Thyroid gland (tissue), 4 donors: Measurements from ENCODE around the gene GPHB5. TPM values are rescaled to one million over a fixed set of nuclear protein-coding genes. Genes with fewer than 3 reads are reported as not detected.

Source experiments
- DNase-seq, 2 donors: peaks; one replicate each; pipeline ENCODE4 v3.0.0-alpha.2; 2019
- H3K27ac ChIP-seq, 3 donors: fragments of 200-600 bp; sonication (generic); 1 replicate in 2 of 3; 2 replicates in 1 of 3; pipeline ENCODE4 v1.5.1; 2016 to 2019; ENCODE audit warnings: mild to moderate bottlenecking in 1 of 3, moderate library complexity in 1 of 3
- H3K27me3 ChIP-seq: fragments of 200-600 bp; sonication (generic); one replicate; pipeline ENCODE4 v1.5.1; 2019
- H3K36me3 ChIP-seq, 2 donors: fragments of 200-600 bp; sonication (generic); one replicate each; pipeline ENCODE4 v1.5.1; 2016 to 2019
- H3K4me1 ChIP-seq, 2 donors: fragments of 200-600 bp; sonication (generic); one replicate each; pipeline ENCODE4 v1.5.1; 2017 to 2019
- H3K4me3 ChIP-seq, 3 donors: fragments of 200-600 bp; sonication (generic); replicated peaks in 1 of 3; 1 replicate in 2 of 3; 2 replicates in 1 of 3; pipeline ENCODE4 v1.5.1; 2016; ENCODE audit warnings: mild to moderate bottlenecking in 1 of 3
- H3K9me3 ChIP-seq: fragments of 200-600 bp; sonication (generic); one replicate; pipeline ENCODE4 v1.5.1; 2017
- CTCF ChIP-seq, 6 experiments: fragments of 200-600 bp in 3 of 6; fragments of 450-650 bp in 3 of 6; sonication (generic) in 3 of 6; IDR thresholded peaks; one replicate each; pipeline ENCODE4 v1.5.1; 2016 to 2019; ENCODE audit warnings: antibody characterized with exemption in 6 of 6, mild to moderate bottlenecking in 2 of 6, inconsistent platforms in 1 of 6, moderate library complexity in 1 of 6
- POLR2A ChIP-seq, 2 donors: fragments of 450-650 bp; IDR thresholded peaks; one replicate each; pipeline ENCODE4 v1.6.1; 2017; ENCODE audit warnings: antibody characterized with exemption in 2 of 2, mild to moderate bottlenecking in 2 of 2, moderate library complexity in 1 of 2
- WGBS, 2 donors: methylation state at CpG; one replicate each; pipeline ENCODE4 v1.1.5; 2017; 5-methylcytosine and 5-hydroxymethylcytosine counted together
- intact Hi-C: fragments of 100-400 bp; cut with DNase I; formaldehyde crosslinking; loops from one replicate; pipeline ENCODE4 v1.15.1; 2023
- total RNA-seq, 4 donors: library from RNA; depleted of rRNA; stranded (reverse); fragments of >200 nt; gene quantifications; one replicate each; pipeline ENCODE4 v1.2.3, GENCODE V29; 2016

The GPHB5 gene
- total RNA-seq, 4 donors from 2014 or later: not detected

GRCh38 chr14:63301891-63302534 is 16.7 kb downstream of the GPHB5 start:
- WGBS, 2 donors: 58 to 68% methylated on average over 7 to 10 of the region's 10 CpGs
- no peaks in the 10 kb centered on the region for H3K9me3 ChIP-seq
- H3K4me3 ChIP-seq: no peak overlapping the region
- H3K4me1 ChIP-seq: no peaks in the 10 kb centered on the region
- no peaks in the 10 kb centered on the region for H3K27me3 ChIP-seq
- intact Hi-C loops: no loop called here
- no peak overlapping the region for H3K27ac ChIP-seq
- TF ChIP-seq CTCF (IDR thresholded peaks at IDR 0.05) (no peak), POLR2A (IDR thresholded peaks at IDR 0.05) (no peak)
- H3K36me3 ChIP-seq: no peaks in the 10 kb centered on the region
- no peak for DNase-seq

GRCh38 chr14:63300854-63301253 is 17.9 kb downstream of the GPHB5 start:
- no peak for DNase-seq
- H3K27me3 ChIP-seq: no peaks in the 10 kb centered on the region
- H3K4me1 ChIP-seq: no peaks in the 10 kb centered on the region
- H3K4me3 ChIP-seq: no peak overlapping the region
- H3K27ac ChIP-seq: no peak overlapping the region
- no peaks in the 10 kb centered on the region for H3K9me3 ChIP-seq
- intact Hi-C loops: no loop called here
- H3K36me3 ChIP-seq: no peaks in the 10 kb centered on the region
- 88 to 90% methylated on average over 2 of the region's 2 CpGs for WGBS, 2 donors
- TF ChIP-seq POLR2A (IDR thresholded peaks at IDR 0.05) (no peak), CTCF (IDR thresholded peaks at IDR 0.05) (no peak)

GRCh38 chr14:63299351-63300110 is 19.2 kb downstream of the GPHB5 start:
- no peaks in the 10 kb centered on the region for H3K27me3 ChIP-seq
- intact Hi-C loops: no loop called here
- H3K27ac ChIP-seq: no peak overlapping the region
- WGBS, 2 donors: 73 to 75% methylated on average over 6 of the region's 6 CpGs
- no peaks in the 10 kb centered on the region for H3K4me1 ChIP-seq
- H3K9me3 ChIP-seq: no peaks in the 10 kb centered on the region
- H3K4me3 ChIP-seq: no peak overlapping the region
- H3K36me3 ChIP-seq: no peaks in the 10 kb centered on the region
- TF ChIP-seq CTCF (IDR thresholded peaks at IDR 0.05): no peak
- TF ChIP-seq POLR2A (IDR thresholded peaks at IDR 0.05): no peak
- DNase-seq: no peak

GRCh38 chr14:63297372-63298063 is 21.2 kb downstream of the GPHB5 start:
- no peak for DNase-seq
- WGBS, 2 donors: 89% methylated on average over 4 of the region's 4 CpGs
- Histone ChIP-seq H3K27me3 (no peaks in the 10 kb centered on the region), H3K27ac (no peak overlapping the region), H3K4me3 (no peak overlapping the region), H3K9me3 (no peaks in the 10 kb centered on the region), H3K4me1 (no peaks in the 10 kb centered on the region), H3K36me3 (no peaks in the 10 kb centered on the region)
- intact Hi-C loops: no loop called here
- TF ChIP-seq CTCF (IDR thresholded peaks at IDR 0.05) (no peak), POLR2A (IDR thresholded peaks at IDR 0.05) (no peak)
